Measurements from ENCODE around the gene MTG2.

DNA sequence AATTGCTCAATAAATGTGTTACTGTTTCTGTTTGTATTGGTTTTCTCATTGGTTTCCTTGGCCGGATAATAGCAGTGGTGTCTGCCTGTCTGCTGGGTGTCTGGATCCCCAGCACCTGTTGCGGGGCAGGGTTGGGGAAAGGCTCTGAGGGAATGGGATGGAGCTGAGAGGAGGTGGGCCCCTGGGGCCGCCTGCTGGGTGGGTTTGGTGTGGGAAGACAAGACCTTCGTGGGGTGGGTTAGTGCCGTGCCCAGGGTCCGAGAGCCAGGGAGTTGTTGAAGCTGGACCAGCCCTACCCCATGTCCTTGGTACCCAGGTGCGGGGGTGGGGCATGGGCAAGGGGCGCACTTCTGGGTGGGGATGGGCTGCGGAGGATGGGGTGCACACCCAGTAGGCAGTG, 35.3 kb upstream of the MTG2 start:
- TF ChIP-seq, protein P1, sequence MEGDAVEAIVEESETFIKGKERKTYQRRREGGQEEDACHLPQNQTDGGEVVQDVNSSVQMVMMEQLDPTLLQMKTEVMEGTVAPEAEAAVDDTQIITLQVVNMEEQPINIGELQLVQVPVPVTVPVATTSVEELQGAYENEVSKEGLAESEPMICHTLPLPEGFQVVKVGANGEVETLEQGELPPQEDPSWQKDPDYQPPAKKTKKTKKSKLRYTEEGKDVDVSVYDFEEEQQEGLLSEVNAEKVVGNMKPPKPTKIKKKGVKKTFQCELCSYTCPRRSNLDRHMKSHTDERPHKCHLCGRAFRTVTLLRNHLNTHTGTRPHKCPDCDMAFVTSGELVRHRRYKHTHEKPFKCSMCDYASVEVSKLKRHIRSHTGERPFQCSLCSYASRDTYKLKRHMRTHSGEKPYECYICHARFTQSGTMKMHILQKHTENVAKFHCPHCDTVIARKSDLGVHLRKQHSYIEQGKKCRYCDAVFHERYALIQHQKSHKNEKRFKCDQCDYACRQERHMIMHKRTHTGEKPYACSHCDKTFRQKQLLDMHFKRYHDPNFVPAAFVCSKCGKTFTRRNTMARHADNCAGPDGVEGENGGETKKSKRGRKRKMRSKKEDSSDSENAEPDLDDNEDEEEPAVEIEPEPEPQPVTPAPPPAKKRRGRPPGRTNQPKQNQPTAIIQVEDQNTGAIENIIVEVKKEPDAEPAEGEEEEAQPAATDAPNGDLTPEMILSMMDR (IDR thresholded peaks at IDR 0.05) = no peak
- TF ChIP-seq POLR2A (IDR thresholded peaks at IDR 0.05) = no peak
